ENCODE data around the gene ADGRE2.
A peak's percentile ranks its signal among the peaks of the same experiment; 100 is the strongest.

ADGRE2 gene

GRCh38 chr19:14731200-14731599 is 47.2 kb downstream of the ADGRE2 start:
- no peak for DNase-seq

GRCh38 chr19:14728595-14728994 is 49.8 kb downstream of the ADGRE2 start:
- DNase-seq: no peak

GRCh38 chr19:14722127-14722526 is 56.2 kb downstream of the ADGRE2 start:
- no peak for DNase-seq

GRCh38 chr19:14719162-14719561 is 59.2 kb downstream of the ADGRE2 start:
- DNase-seq: no peak

GRCh38 chr19:14718522-14719116 is 59.7 kb downstream of the ADGRE2 start:
- no peak for DNase-seq

GRCh38 chr19:14715841-14716240 is 62.5 kb downstream of the ADGRE2 start:
- DNase-seq: no peak

- no peak for DNase-seq
Measured at GRCh38 chr19:14704450-14704849, 73.9 kb downstream of the ADGRE2 start.

GRCh38 chr19:14703833-14704232 is 74.5 kb downstream of the ADGRE2 start:
- no peak for DNase-seq

- DNase-seq: no peak
Measured at GRCh38 chr19:14700711-14701375, 77.5 kb downstream of the ADGRE2 start.

GRCh38 chr19:14699641-14700040 is 78.7 kb downstream of the ADGRE2 start:
- DNase-seq: no peak

GRCh38 chr19:14695471-14695870 is 82.9 kb downstream of the ADGRE2 start:
- no peak for DNase-seq

- DNase-seq: no peak
Measured at GRCh38 chr19:14694641-14695266, 83.6 kb downstream of the ADGRE2 start.

GRCh38 chr19:14689598-14690503 is 88.5 kb downstream of the ADGRE2 start, which contains the start of gene ZNF333:
Gene ZNF333 (plus strand): TSS chr19:14690048. CDS start chr19:14693492, 3,444 bp downstream.
- DNase-seq: peak; percentile 95 to 96

- peak; percentile 45 to 48 for DNase-seq
Measured at GRCh38 chr19:14686411-14686810, 91.9 kb downstream of the ADGRE2 start.

GRCh38 chr19:14683439-14683838 is 94.9 kb downstream of the ADGRE2 start:
- peak; percentile 25 to 46 for DNase-seq

Data from CD4-positive, alpha-beta T cell treated with Interleukin-4 for 1 hour (primary cell).